22Rv1 (cell line): ENCODE results near the gene SLC6A19.

ENCODE experiments used
- ZFX ChIP-seq: fragments of 450-650 bp; IDR thresholded peaks from 2 replicates; pipeline ENCODE4 v1.6.1; 2017; ENCODE audit warnings: antibody characterized with exemption, borderline replicate concordance
- TF ChIP-seq, protein P1 (sequence below): fragments of 450-650 bp; IDR thresholded peaks from 2 replicates; pipeline ENCODE4 v1.5.1; 2017; ENCODE audit warnings: mild to moderate bottlenecking

DNA sequence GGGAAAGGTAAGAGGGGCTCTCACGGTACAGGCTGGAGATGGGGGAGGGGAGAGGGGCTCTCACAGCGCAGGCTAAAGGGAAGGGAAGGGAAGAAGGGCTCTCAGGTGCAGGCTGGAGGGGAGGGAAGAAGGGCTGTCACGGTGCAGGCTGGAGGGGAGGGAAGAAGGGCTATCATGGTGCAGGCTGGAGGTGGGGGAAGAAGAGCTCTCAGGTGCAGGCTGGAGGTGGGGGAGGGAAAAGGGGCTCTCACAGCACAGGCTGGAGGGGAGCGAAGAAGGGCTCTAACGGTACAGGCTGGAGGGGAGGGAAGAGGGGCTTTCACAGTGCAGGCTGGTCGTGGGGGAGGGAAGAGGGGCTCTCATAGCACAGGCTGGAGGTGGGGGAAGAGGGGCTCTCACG, 28.4 kb downstream of the SLC6A19 start:
- TF ChIP-seq, protein P1, sequence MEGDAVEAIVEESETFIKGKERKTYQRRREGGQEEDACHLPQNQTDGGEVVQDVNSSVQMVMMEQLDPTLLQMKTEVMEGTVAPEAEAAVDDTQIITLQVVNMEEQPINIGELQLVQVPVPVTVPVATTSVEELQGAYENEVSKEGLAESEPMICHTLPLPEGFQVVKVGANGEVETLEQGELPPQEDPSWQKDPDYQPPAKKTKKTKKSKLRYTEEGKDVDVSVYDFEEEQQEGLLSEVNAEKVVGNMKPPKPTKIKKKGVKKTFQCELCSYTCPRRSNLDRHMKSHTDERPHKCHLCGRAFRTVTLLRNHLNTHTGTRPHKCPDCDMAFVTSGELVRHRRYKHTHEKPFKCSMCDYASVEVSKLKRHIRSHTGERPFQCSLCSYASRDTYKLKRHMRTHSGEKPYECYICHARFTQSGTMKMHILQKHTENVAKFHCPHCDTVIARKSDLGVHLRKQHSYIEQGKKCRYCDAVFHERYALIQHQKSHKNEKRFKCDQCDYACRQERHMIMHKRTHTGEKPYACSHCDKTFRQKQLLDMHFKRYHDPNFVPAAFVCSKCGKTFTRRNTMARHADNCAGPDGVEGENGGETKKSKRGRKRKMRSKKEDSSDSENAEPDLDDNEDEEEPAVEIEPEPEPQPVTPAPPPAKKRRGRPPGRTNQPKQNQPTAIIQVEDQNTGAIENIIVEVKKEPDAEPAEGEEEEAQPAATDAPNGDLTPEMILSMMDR, result no peak
- TF ChIP-seq ZFX, result no peak
